ENCODE data around the gene STOX2. TPM values are rescaled to one million over a fixed set of nuclear protein-coding genes. Genes with fewer than 3 reads are reported as not detected.

Gene STOX2
- total and polyA plus RNA-seq, 12 donors: 2.2 to 25.5 (median 13.7) TPM

DNA sequence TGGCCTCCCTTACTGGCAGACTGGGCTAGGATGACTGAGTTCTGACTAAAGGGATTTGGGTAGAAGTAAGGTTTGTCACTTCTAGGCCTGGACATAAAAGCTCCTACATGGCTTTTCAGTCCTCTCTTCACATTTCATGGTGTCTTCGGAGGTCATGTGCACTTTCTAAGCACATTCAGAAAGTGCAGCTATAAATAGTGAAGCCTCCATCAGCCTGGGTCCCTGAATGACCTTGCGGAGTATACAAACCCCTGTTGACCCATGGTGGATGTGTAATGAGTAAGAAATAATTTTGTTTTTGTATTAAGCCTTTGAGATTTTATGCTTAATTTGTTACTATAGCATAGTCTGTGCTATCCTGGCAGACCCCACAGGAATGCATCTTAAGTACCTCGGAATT lies 154.0 kb downstream of the STOX2 start:
- Histone ChIP-seq H3K36me3 (no peaks in the 10 kb centered on the region), H3K9me3 (no peaks in the 10 kb centered on the region), H3K4me1 (peaks cover 0 to 8% (median 0%) of the 10 kb centered on the region in 9 donors), H3K27ac (no peak overlapping the region), H3K4me3 (no peak overlapping the region), H3K27me3 (no peaks in the 10 kb centered on the region)
- intact Hi-C loops (cut with DNase I): no loop called here
- WGBS, 2 donors: 67 to 87% methylated on average over 3 of the region's 3 CpGs
- ATAC-seq (peak in 3 of 8 donors; percentile 47 to 71 (median 61)), DNase-seq (no peak)
- TF ChIP-seq CTCF (IDR thresholded peaks at IDR 0.05): no peak

- no peaks in the 10 kb centered on the region for H3K9me3 ChIP-seq
- WGBS, 2 donors: 88 to 94% methylated on average over 7 of the region's 7 CpGs
- no peaks in the 10 kb centered on the region for H3K27me3 ChIP-seq
- H3K36me3 ChIP-seq: no peaks in the 10 kb centered on the region
- H3K4me1 ChIP-seq: peaks cover 0 to 8% (median 0%) of the 10 kb centered on the region in 9 donors
- ATAC-seq: no peak
- DNase-seq: no peak
- no peak overlapping the region for H3K27ac ChIP-seq
- intact Hi-C loops (cut with DNase I): no loop called here
- no peak for TF ChIP-seq CTCF (IDR thresholded peaks at IDR 0.05)
- H3K4me3 ChIP-seq: no peak overlapping the region
These were observed 156.5 kb downstream of the STOX2 start for GRCh38 chr4:184061582-184061981.

- TF ChIP-seq CTCF (IDR thresholded peaks at IDR 0.05): no peak
- no peak overlapping the region for H3K4me3 ChIP-seq
- no peaks in the 10 kb centered on the region for H3K9me3 ChIP-seq
- H3K4me1 ChIP-seq: peaks cover 0 to 8% (median 0%) of the 10 kb centered on the region in 9 donors
- H3K27ac ChIP-seq: no peak overlapping the region
- intact Hi-C loops (cut with DNase I): no loop called here
- DNase-seq: no peak
- no peaks in the 10 kb centered on the region for H3K36me3 ChIP-seq
- 87 to 97% methylated on average over 7 of the region's 7 CpGs for WGBS, 2 donors
- ATAC-seq: no peak
- H3K27me3 ChIP-seq: no peaks in the 10 kb centered on the region
These were observed 157.7 kb downstream of the STOX2 start for GRCh38 chr4:184062769-184063168.

DNA sequence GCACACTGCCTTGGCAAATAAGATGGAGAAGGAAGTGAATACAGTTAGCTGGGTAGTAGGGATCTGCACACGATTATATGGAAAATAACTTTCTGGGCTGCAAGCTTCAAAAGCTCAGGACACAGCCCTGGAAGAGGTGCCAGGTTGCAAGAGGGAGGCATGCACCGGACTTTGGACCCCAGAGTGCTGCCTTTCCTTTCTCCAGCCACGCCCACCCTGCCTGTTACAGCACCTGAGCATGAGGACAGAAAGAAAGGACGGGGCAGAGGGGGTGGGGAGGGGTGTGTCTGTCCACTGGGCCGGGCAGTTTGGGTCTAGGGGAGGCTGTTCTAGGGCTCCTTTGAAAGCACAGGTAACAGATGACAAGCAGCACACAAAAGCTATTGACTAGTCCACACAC lies 159.8 kb downstream of the STOX2 start:
- H3K36me3 ChIP-seq: no peaks in the 10 kb centered on the region
- no peak overlapping the region for H3K4me3 ChIP-seq
- no peaks in the 10 kb centered on the region for H3K4me1 ChIP-seq
- ATAC-seq (no peak), DNase-seq (no peak)
- WGBS, 2 donors: 90 to 92% methylated on average over 5 of the region's 5 CpGs
- no peak overlapping the region for H3K27ac ChIP-seq
- intact Hi-C loops (cut with DNase I): no loop called here
- no peak for TF ChIP-seq CTCF (IDR thresholded peaks at IDR 0.05)
- no peaks in the 10 kb centered on the region for H3K9me3 ChIP-seq
- no peaks in the 10 kb centered on the region for H3K27me3 ChIP-seq
